22Rv1 (cell line): ENCODE data around the gene ZMYND19.

Experiments
- CTCF ChIP-seq: fragments of 450-650 bp; IDR thresholded peaks from 2 replicates; pipeline ENCODE4 v1.5.1; 2017; ENCODE audit warnings: mild to moderate bottlenecking
- ZFX ChIP-seq: fragments of 450-650 bp; IDR thresholded peaks from 2 replicates; pipeline ENCODE4 v1.6.1; 2017; ENCODE audit warnings: antibody characterized with exemption, borderline replicate concordance

- TF ChIP-seq CTCF (peak; percentile 31), ZFX (no peak)
Measured at GRCh38 chr9:137618105-137619067, 28.1 kb upstream of the ZMYND19 start, which contains the start of gene EHMT1.
